AG09319 (cell line): Measurements from ENCODE around the gene IL13.

ENCODE experiments used
- DNase-seq: peaks from one replicate; pipeline ENCODE4 v3.0.0-alpha.2; 2010; ENCODE audit warnings: low read depth; ENCODE audit errors: extremely low read depth
- CTCF ChIP-seq: IDR thresholded peaks from 2 replicates; pipeline ENCODE4 v1.5.1; 2011; ENCODE audit warnings: low read depth, mild to moderate bottlenecking, inconsistent platforms, low read length, moderate library complexity

Gene IL13

GRCh38 chr5:132656774-132657355, 1.1 kb upstream of the IL13 start:
- TF ChIP-seq CTCF, result no peak
- no peak for DNase-seq

GRCh38 chr5:132658381-132659302, 669 bp downstream of the IL13 start:
- TF ChIP-seq CTCF, result no peak
- DNase-seq, result no peak

- TF ChIP-seq CTCF, result no peak
- no peak for DNase-seq
Observed at GRCh38 chr5:132659598-132660493, 1.9 kb downstream of the IL13 start.

GRCh38 chr5:132661231-132662003, 3.4 kb downstream of the IL13 start:
- DNase-seq, result no peak
- TF ChIP-seq CTCF, result no peak

GRCh38 chr5:132662004-132662401, 4.0 kb downstream of the IL13 start:
- no peak for TF ChIP-seq CTCF
- no peak for DNase-seq

GRCh38 chr5:132662925-132663770, 5.2 kb downstream of the IL13 start:
- TF ChIP-seq CTCF, result no peak
- DNase-seq, result no peak
